HG03520 (cell line): ENCODE results near the gene MME.

Experiments used
- ATAC-seq: cut with Tn5 transposase; IDR thresholded peaks from one replicate; pipeline ENCODE4 v1.9.1; 2021; ENCODE audit warnings: mild to moderate bottlenecking, moderate library complexity; ENCODE audit not compliant: unreplicated experiment

MME gene

GRCh38 chr3:155079746-155080487, at the start of gene MME:
TSS of gene MME (plus strand) at chr3:155080319. CDS start at chr3:155084168, 3,849 bp downstream.
- no peak for ATAC-seq

GRCh38 chr3:155031186-155031585, 48.9 kb upstream of the MME start:
- ATAC-seq, result no peak

GRCh38 chr3:155032918-155033317, 47.2 kb upstream of the MME start:
- no peak for ATAC-seq

DNA sequence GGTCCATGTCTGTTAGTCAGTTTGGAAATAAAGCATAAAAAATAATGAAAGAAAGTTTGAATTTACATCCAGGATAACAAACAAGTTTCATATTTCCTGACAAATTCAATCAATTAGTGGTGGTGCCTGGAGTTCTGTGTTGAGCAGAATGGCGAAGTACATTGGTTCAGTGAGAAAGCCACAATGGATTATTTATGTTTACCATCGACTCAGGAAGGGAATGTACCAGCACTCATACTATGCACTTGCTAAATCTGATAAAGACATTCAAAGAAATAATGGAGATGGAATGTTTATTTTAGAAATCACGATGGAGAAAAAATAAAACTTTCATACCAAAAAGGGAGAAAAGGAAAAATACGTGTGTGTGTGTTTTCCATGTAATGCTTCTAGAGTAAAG, 45.3 kb upstream of the MME start:
- ATAC-seq, result no peak

- no peak for ATAC-seq
Observed at GRCh38 chr3:155035553-155035952, 44.6 kb upstream of the MME start.

DNA sequence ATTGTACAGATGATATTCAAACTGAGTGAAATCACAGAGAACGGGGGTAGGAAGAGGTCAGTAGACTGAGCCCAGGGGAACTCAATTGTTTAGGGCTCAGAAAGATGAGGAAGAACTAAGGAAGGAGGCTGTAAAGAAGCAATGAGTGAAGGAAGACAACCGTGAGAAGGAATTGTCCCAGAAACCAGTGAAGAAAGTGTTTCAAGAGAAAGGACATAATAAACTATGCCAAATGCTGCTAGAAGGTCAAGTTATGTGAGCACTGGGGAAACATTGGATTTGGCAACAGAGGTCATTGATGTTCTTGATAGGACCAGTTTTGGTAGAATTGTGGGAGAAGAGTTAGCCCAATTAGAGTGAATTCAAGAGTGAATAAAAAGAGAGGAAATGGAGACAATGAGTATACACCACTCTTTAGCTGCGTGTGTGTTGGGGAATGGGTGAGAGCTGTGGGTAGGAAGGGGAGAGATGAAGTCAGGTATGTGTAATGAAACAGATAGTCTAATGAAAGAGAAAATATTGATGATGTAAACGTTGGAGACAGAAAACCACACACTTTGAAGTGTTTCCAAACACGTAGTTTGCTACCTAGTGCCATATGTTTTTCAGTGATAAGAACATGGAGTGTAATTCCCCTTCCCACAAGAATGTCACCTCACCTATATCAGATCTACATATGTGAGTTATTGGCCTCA, 42.5 kb upstream of the MME start:
- no peak for ATAC-seq

- ATAC-seq, result no peak
Observed at GRCh38 chr3:155038203-155038554, 41.9 kb upstream of the MME start.

DNA sequence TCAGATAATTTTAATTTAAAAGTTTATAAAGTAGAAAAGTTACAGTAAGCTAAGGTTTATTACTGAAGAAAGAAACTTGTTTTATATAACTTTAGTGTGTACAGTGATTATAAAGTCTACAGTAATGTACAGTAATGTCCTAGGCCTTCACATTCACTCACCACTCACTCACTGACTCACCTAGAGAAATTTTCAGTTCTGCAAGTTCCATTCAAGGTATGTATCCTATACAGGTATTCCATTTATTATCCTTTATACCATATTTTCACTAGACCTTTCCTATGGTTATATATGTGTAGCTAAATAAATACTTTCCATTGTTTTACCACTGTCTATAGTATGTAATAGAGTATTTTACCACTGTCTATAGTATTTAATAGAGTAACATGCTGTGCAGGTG, 33.2 kb upstream of the MME start:
- no peak for ATAC-seq

DNA sequence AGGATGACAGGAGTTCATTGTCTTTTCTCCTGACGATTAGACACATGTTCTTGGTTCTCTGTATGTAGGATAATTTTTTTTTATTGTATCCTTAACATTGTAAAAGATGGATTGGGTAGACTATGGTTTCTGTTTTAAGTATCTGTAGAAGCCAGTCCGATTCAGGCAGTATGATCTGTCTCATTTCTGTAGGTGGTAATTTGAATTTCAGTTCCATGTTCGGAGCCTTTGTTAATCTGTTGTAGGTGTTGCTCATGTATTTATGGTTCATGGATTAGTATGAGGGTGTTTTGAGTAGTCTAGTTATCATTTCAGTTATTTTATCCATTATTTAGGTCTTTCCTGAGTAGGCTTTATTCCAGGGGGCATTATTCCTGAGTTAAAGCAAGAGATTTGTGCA, 32.4 kb upstream of the MME start:
- no peak for ATAC-seq

- no peak for ATAC-seq
Observed at GRCh38 chr3:155049959-155050358, 30.2 kb upstream of the MME start.

GRCh38 chr3:155052470-155052869, 27.6 kb upstream of the MME start:
- no peak for ATAC-seq

DNA sequence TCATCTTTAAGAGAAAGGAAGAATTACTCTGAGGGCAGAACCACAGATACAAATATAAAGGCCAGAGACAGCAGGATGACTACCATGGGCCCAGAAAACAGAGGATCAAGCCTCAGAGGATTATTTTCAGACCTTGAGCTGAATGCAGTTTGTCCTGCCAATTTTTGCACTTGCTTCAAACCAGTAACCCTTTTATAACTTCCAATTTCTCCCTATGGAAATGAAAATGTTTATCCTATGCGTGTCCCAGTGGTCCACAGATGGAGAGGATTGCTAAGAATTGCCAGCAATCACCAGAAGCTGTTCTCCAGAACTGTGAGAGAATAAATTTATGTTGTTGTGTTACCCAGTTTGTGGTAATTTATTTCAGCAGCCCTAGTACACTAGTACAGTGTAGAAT, 26.4 kb upstream of the MME start:
- ATAC-seq, result no peak

- no peak for ATAC-seq
Observed at GRCh38 chr3:155064920-155065319, 15.2 kb upstream of the MME start.

DNA sequence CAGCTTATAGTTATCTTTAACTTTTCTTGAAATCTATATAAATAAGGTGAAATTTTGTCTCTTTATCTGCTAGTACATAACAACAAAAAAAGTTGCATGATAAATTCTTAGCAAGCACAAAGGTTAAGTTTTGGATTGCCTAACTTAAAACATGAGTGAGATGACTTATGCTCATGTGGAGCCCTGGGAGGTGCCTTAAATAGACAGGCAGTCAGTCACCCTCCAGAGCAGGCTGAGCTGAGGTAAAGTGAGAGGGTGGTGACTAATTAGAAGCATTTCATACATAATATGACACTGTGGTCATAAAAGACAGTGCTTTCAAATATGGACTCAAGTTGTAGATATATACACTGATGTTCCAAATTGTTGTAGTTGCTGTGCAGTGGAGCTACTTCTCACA, 14.6 kb upstream of the MME start:
- no peak for ATAC-seq

- no peak for ATAC-seq
Observed at GRCh38 chr3:155069729-155070128, 10.4 kb upstream of the MME start.

- no peak for ATAC-seq
Observed at GRCh38 chr3:155070316-155070715, 9.8 kb upstream of the MME start.

GRCh38 chr3:155070932-155071387, 9.2 kb upstream of the MME start:
- ATAC-seq, result no peak

- ATAC-seq, result no peak
Observed at GRCh38 chr3:155075200-155075599, 4.9 kb upstream of the MME start.

DNA sequence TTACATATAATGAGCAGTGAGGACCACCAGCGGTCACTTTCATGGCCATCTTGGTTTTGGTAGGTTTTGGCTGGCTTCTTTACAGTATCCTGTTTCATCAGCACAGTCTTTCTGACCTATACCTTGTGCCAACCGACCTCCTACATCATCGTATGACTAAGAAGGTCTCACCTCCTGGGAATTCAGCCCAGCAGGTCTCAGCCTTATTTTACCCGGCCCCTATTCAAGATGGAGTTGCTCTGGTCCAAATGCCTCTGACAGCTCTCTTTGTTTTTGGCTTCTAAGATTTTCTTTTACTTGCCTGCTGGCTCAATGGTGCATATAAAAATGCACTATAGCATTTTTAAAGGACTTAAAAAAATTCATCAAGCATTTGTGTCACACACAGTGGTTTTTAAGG, 3.2 kb upstream of the MME start:
- ATAC-seq, result no peak

DNA sequence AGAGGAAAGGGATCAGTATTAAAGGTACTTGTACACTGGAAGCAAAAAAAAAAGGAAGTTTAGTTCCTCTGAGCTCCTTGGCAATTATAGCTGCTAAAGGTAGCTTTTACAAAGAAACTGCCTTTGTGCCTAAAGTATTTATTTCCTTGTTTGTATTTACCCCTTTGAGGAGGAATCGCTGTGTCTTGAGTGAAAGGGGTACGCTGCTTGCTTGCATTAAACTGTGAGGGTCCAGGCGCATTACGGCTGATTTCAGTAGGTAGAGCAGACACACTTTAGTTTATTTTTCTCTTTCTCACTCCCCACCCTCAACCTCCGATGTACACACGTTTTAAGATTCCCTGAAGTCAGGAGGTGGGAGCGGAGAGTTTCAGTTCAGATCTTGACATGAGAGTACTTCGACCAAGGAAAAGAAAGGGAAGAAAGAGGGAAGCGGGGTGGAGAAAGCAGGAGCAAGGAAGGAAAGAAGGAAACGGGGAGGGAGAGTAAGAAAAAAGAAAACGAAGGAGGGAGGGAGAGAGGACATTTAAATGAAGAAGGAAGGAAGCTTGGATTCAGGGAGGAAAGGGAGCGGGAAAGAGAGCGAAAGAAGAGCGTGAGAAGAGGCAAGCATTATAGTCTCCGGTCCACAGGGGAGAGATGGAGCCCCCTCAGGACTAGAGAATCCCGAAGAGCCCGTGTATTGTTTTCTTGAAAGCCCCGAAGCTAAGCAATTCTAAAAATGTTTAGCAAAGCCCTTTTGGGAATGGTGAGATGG, 1.2 kb upstream of the MME start:
- ATAC-seq, result no peak

DNA sequence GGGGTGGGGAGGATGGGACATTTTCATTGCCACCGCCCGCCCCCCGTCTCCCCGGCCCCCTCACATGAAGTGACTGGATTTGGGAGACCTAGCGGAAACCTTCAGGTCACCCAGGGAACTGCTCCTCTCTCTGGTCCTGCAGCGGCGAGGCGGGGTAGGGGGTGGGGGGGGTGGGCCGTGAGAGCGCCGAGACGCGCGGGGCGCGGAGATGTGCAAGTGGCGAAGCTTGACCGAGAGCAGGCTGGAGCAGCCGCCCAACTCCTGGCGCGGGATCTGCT, 712 bp upstream of the MME start:
- ATAC-seq, result no peak

- no peak for ATAC-seq
Observed at GRCh38 chr3:155080692-155081091, 573 bp downstream of the MME start.
